PC-3 (cell line): ENCODE measurements around the gene UNCX. TPM values are rescaled to one million over a fixed set of nuclear protein-coding genes. Genes with fewer than 3 reads are reported as not detected.

Source experiments
- ATAC-seq: fragments of 200-7000 bp; cut with Tn5 transposase; 2 replicates; pipeline ENCODE4 v1.9.1; 2020; ENCODE audit warnings: mild to moderate bottlenecking, moderate library complexity
- BruUV-seq: library from RNA; stranded (reverse); fragments of 400-500 nt; replicated peaks from 2 replicates; lab custom pipeline; 2021; lab: Mats Ljungman, UMichigan
- CTCF ChIA-PET: fragments of 300-600 bp; sonication (Branson Sonifier 250); formaldehyde crosslinking; loops from one replicate; lab custom pipeline; 2022; ENCODE audit warnings: antibody characterized with exemption; lab: Charles Lee
- POLR2A ChIA-PET: fragments of 300-600 bp; sonication (Branson Sonifier 250); formaldehyde crosslinking; loops from one replicate; lab custom pipeline; 2022; ENCODE audit warnings: antibody characterized with exemption; ENCODE audit not compliant: unreplicated experiment; lab: Charles Lee
- DNase-seq: peaks from one replicate; pipeline ENCODE4 v3.0.0-alpha.2; 2015
- H2AFZ ChIP-seq: fragments of 300-600 bp; sonication (generic); 2 replicates; pipeline ENCODE4 v1.6.0; 2016; ENCODE audit warnings: antibody characterized with exemption, low read length
- H3F3A ChIP-seq: fragments of 300-600 bp; sonication (generic); one replicate; pipeline ENCODE4 v1.6.0; 2017; ENCODE audit warnings: antibody characterized with exemption, low read length, control low read depth, mild to moderate bottlenecking; ENCODE audit not compliant: unreplicated experiment
- H3K27ac ChIP-seq: fragments of 300-600 bp; sonication (generic); 2 replicates; pipeline ENCODE4 v1.5.1; 2016; ENCODE audit warnings: mild to moderate bottlenecking, low read length
- H3K27me3 ChIP-seq: fragments of 300-600 bp; sonication (generic); 2 replicates; pipeline ENCODE4 v1.6.1; 2016; ENCODE audit warnings: low read length, mixed read lengths
- H3K36me3 ChIP-seq: fragments of 300-600 bp; sonication (generic); 2 replicates; pipeline ENCODE4 v1.6.1; 2016; ENCODE audit warnings: low read depth, mixed run types, low read length, mixed read lengths
- H3K4me1 ChIP-seq: fragments of 300-600 bp; sonication (generic); 2 replicates; pipeline ENCODE4 v1.5.1; 2016; ENCODE audit warnings: low read length; ENCODE audit not compliant: insufficient read depth
- H3K4me2 ChIP-seq: fragments of 300-600 bp; sonication (generic); 2 replicates; pipeline ENCODE4 v1.6.0; 2016; ENCODE audit warnings: low read length
- H3K4me3 ChIP-seq: fragments of 300-600 bp; sonication (generic); 2 replicates; pipeline ENCODE4 v1.5.1; 2016; ENCODE audit warnings: mild to moderate bottlenecking, low read length, mixed read lengths
- H3K79me2 ChIP-seq: fragments of 300-600 bp; sonication (generic); 2 replicates; pipeline ENCODE4 v1.6.1; 2017; ENCODE audit warnings: low read length, mixed read lengths
- H3K9ac ChIP-seq: fragments of 300-600 bp; sonication (generic); 2 replicates; pipeline ENCODE4 v1.6.0; 2016; ENCODE audit warnings: mild to moderate bottlenecking, low read length
- H3K9me2 ChIP-seq: fragments of 300-600 bp; sonication (generic); replicated peaks from 2 replicates; pipeline ENCODE4 v1.6.1; 2016; ENCODE audit warnings: mixed run types, low read length, mixed read lengths
- H3K9me3 ChIP-seq: fragments of 300-600 bp; sonication (generic); 2 replicates; pipeline ENCODE4 v1.6.1; 2016; ENCODE audit warnings: low read length, mixed read lengths
- H4K20me1 ChIP-seq: fragments of 300-600 bp; sonication (generic); 2 replicates; pipeline ENCODE4 v1.6.1; 2016; ENCODE audit warnings: low read length, mixed read lengths
- EZH2 ChIP-seq: fragments of 300-600 bp; sonication (generic); IDR thresholded peaks from one replicate; pipeline ENCODE4 v1.6.1; 2017; ENCODE audit warnings: antibody characterized with exemption, mild to moderate bottlenecking, low read length; ENCODE audit not compliant: unreplicated experiment
- EZH2phosphoT487 ChIP-seq: fragments of 300-600 bp; sonication (generic); IDR thresholded peaks from 2 replicates; pipeline ENCODE4 v1.6.1; 2018; ENCODE audit warnings: mild to moderate bottlenecking, antibody characterized with exemption, low read length, borderline replicate concordance
- intact Hi-C: fragments of 100-400 bp; cut with micrococcal nuclease; formaldehyde crosslinking; loops from 2 replicates; pipeline ENCODE4 v1.9.0; 2023
- total RNA-seq: library from RNA; depleted of rRNA; stranded (reverse); fragments of >200 nt; gene quantifications from 2 replicates; pipeline ENCODE4 v1.2.3, GENCODE V29; 2014
- TF ChIP-seq, protein P1 (sequence below): fragments of 300-600 bp; sonication (generic); conservative IDR thresholded peaks from 2 replicates; pipeline ENCODE4 v1.5.1; 2017; ENCODE audit warnings: antibody characterized with exemption, low read depth, mild to moderate bottlenecking, low read length

UNCX gene
- total RNA-seq, 1 experiment from 2014 or later: not detected

DNA sequence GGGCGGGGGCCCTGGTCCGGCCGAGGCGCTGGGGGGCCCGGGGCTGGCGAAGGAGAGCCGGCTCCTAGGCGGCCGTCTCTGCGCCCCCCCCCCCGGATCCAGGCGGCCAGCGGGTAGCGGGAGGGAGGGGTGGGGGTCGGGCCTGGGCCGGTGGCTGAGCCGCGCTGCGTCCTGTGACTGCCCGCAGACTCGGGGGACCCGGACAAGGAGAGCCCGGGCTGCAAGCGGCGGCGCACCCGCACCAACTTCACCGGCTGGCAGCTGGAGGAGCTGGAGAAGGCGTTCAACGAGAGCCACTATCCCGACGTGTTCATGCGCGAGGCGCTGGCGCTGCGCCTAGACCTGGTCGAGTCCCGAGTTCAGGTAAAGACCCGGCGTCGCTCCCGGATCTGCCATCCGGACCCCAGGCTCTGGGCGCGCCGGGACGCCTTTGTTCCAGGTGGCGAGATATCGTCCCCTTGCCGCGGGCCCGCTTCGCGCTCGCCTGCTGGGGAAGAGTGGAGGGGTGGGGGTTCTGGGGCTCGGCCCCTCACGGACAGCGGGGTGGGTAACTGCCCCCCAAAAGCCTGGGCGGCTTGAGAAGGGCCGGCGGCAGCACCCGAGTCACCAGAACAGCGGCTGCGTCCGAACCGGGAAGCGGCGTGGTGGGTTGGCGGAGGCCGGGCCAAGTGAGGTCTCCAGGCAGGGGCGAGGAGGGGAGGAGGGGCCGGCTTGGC is 819 bp downstream of the UNCX start:
- H3K4me2 ChIP-seq: no peak overlapping the region
- H3K36me3 ChIP-seq: no peaks in the 10 kb centered on the region
- ATAC-seq: no peak
- H3K9ac ChIP-seq: no peak overlapping the region
- CTCF ChIA-PET: no interaction called here
- intact Hi-C loops: no loop called here
- H3K9me2 ChIP-seq: no peaks in the 10 kb centered on the region
- H3K79me2 ChIP-seq: no peaks in the 10 kb centered on the region
- no peak overlapping the region for H3K27ac ChIP-seq
- H2AFZ ChIP-seq: no peak overlapping the region
- no peaks in the 10 kb centered on the region for H3F3A ChIP-seq
- H3K4me1 ChIP-seq: no peaks in the 10 kb centered on the region
- POLR2A ChIA-PET: no interaction called here
- DNase-seq: no peak
- H3K27me3 ChIP-seq: peaks cover 73% of the 10 kb centered on the region
- H3K9me3 ChIP-seq: no peaks in the 10 kb centered on the region
- H4K20me1 ChIP-seq: no peaks in the 10 kb centered on the region
- no peak for TF ChIP-seq EZH2phosphoT487
- TF ChIP-seq EZH2: no peak
- TF ChIP-seq, protein P1, sequence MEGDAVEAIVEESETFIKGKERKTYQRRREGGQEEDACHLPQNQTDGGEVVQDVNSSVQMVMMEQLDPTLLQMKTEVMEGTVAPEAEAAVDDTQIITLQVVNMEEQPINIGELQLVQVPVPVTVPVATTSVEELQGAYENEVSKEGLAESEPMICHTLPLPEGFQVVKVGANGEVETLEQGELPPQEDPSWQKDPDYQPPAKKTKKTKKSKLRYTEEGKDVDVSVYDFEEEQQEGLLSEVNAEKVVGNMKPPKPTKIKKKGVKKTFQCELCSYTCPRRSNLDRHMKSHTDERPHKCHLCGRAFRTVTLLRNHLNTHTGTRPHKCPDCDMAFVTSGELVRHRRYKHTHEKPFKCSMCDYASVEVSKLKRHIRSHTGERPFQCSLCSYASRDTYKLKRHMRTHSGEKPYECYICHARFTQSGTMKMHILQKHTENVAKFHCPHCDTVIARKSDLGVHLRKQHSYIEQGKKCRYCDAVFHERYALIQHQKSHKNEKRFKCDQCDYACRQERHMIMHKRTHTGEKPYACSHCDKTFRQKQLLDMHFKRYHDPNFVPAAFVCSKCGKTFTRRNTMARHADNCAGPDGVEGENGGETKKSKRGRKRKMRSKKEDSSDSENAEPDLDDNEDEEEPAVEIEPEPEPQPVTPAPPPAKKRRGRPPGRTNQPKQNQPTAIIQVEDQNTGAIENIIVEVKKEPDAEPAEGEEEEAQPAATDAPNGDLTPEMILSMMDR: no peak
- H3K4me3 ChIP-seq: no peak overlapping the region
- no TSS peak for BruUV-seq

DNA sequence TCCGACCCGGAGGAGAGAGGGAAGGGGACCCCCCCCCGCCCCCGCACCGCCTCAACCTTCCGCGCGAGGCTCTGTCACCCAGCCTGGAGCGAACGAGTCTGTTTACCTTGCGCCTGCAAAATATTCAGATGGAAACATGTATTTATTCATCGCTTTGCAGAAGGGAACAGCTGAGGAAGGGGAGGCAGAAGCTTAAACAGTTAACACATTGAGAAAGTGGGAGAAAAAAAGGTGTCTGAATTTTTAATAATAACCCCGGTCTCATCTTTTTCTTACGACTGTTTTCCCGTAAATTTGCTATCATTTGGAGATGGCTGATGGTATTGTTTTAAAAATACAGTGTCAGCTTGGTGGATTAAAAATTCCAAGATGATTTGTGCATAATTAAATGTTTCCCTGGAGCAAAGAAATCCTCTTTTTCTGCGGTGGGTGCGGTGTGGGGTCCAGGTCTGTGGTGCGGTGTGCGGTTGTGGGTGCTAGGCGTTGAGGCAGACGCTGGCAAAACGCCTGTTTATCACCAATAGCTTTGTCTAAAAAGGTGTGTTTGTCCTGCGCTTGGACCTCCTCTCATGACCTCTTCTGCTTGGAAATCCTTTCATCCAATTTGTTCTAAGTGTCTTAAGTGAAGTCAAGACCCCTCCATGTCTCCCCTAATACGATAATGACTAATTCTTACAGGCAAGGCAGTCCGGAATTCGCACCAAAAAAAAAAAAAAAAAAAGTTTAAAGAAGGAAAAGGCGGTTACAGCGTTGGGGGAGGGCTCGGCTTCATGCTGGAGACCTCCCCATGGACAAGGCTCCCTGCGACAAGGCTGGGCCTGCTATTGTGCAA is 1.6 kb downstream of the UNCX start:
- ChIA-PET POLR2A (no interaction called here), CTCF (no interaction called here)
- H3K9ac ChIP-seq: no peak overlapping the region
- ATAC-seq (no peak), DNase-seq (no peak)
- intact Hi-C loops: no loop called here
- no peaks in the 10 kb centered on the region for H3K9me3 ChIP-seq
- H3K4me3 ChIP-seq: no peak overlapping the region
- H3K27ac ChIP-seq: no peak overlapping the region
- H3K4me1 ChIP-seq: no peaks in the 10 kb centered on the region
- H2AFZ ChIP-seq: no peak overlapping the region
- H4K20me1 ChIP-seq: no peaks in the 10 kb centered on the region
- H3K27me3 ChIP-seq: peaks cover 73% of the 10 kb centered on the region
- H3K4me2 ChIP-seq: no peak overlapping the region
- TF ChIP-seq EZH2phosphoT487: no peak
- TF ChIP-seq, protein P1: no peak
- TF ChIP-seq EZH2: no peak
- no peaks in the 10 kb centered on the region for H3F3A ChIP-seq
- no peaks in the 10 kb centered on the region for H3K79me2 ChIP-seq
- no peaks in the 10 kb centered on the region for H3K36me3 ChIP-seq
- BruUV-seq: no TSS peak
- no peaks in the 10 kb centered on the region for H3K9me2 ChIP-seq
